G401 (cell line): ENCODE results near the gene CXCL11. TPM values are rescaled to one million over a fixed set of nuclear protein-coding genes. Genes with fewer than 3 reads are reported as not detected.
"Not testable (repeated sequence)": the region's sequence is repeated elsewhere in the genome, so short reads cannot be mapped to it uniquely, and the experiment has no call there.

Source experiments
- DNase-seq: peaks from one replicate; pipeline ENCODE4 v3.0.0-alpha.2; 2015; ENCODE audit warnings: low spot score
- in situ Hi-C: cut with HindIII; loops from 2 replicates; pipeline ENCODE4 v1.10.0; 2016; ENCODE audit warnings: low sequenced_read_pairs, mixed read lengths
- total RNA-seq: library from RNA; depleted of rRNA; stranded (reverse); fragments of >200 nt; shearing (Covaris generic); gene quantifications from 2 replicates; pipeline ENCODE4 v1.2.3, GENCODE V29; 2014; rRNA removed

CXCL11 gene
- not detected in 2 replicates for total RNA-seq

GRCh38 chr4:76035799-76036380 is at the start of gene CXCL11:
Gene CXCL11 (minus strand): TSS chr4:76036070. CDS start chr4:76035987, 83 bp downstream.
- in situ Hi-C loops: no loop called here
- DNase-seq: no peak

GRCh38 chr4:76084542-76084941 is 48.7 kb upstream of the CXCL11 start:
- no peak for DNase-seq
- in situ Hi-C loops: no loop called here

DNA sequence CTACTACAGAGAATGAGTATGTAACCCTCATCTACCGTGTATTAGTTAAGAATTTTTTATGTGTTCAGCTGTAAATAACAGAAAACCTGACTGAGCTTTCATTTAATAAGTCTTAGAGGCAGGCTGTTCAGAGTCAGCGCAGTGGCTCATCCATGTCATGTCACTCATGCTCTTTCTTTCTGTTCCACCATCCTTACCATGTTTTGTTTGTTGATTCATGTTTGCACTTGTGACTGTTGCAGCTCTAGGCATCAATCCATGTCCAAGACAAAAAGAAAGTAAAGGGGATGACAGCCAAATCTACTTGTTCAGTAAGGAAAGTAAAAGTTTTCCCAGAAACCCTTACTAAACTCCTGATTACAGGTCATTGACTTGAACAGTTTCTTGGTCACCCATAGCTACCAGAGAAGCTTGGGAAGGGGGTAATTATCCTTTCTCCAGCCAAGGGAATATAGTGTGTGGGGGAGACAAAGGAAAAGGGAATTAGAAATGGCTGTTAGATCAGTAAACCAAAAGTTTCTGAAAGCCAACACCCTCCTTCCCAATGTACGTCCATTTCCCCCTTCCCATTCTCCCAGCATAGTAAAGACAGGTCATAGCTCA is 47.6 kb upstream of the CXCL11 start:
- no peak for DNase-seq
- in situ Hi-C loops: no loop called here

GRCh38 chr4:76078033-76078613 is 42.3 kb upstream of the CXCL11 start:
- DNase-seq: no peak
- in situ Hi-C loops: no loop called here

GRCh38 chr4:76074993-76075600 is 39.2 kb upstream of the CXCL11 start:
- in situ Hi-C loops: no loop called here
- peak; percentile 36 for DNase-seq

- peak; percentile 88 for DNase-seq
- in situ Hi-C loops: no loop called here
Observed at GRCh38 chr4:76074468-76074867, 38.6 kb upstream of the CXCL11 start, which contains the start of gene ART3. Gene ART3 (plus strand): TSS chr4:76074709. CDS start chr4:76075890, 1,181 bp downstream.

DNA sequence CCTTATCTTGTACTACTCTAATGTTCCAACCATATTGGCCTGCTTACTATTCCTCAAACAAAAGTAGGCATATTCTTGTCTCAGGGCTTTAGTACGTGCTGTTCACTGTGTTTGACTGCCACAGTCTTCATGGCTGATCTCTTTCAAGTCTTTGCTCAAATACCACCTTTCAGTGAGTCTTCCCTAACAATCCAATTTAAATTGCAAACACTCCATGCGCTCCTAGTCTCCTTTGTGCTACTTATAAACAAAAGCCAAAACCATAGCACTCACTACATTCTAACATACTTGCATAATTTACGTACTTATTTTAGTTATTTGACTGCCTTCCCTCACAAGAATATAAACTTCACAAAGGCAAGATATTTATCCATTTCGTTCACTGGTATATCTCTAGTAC is 36.9 kb upstream of the CXCL11 start:
- DNase-seq: no peak
- in situ Hi-C loops: no loop called here

- peak; percentile 74 for DNase-seq
- in situ Hi-C loops: no loop called here
Observed at GRCh38 chr4:76067652-76068286, 31.9 kb upstream of the CXCL11 start.

DNA sequence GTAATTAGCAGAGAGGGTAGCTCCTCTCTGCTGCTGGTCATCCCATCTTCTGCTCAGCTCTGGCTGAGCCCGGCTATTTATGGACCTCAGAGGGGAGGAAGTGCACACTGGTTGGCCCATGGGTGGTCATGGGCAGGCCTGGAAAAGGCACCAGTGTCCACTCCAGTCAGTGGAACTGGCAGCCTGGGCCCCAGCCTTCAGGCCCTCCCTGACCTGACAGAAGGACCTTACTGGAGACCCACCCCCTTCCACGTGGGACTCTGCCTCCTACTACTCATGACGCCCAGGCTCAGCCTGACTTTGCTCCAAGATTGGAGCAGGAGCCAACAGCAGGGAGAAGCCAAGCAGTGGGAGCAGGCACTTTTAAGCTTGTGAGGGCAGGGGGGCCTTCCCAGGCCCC is 30.7 kb upstream of the CXCL11 start:
- in situ Hi-C loops: no loop called here
- no peak for DNase-seq

DNA sequence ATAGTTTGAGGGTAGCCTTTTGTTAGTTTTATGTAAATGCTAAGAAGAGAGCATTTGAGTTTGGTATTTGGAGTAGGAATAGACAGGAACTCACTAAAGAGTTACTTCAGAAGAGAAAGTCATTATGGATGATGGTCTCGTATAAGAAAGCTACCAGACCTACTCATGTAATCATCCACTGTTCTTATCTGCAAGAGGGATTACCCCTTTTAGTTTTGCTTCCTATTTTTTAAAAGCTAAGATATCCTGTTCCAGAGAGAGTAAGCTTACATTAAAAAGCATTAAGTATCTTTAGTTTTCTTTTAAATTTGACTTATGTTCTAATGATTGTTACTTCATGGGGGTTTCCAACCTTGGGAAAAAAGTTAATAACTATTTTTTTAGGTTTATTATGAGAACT is 26.1 kb upstream of the CXCL11 start:
- in situ Hi-C loops: no loop called here
- DNase-seq: no peak

DNA sequence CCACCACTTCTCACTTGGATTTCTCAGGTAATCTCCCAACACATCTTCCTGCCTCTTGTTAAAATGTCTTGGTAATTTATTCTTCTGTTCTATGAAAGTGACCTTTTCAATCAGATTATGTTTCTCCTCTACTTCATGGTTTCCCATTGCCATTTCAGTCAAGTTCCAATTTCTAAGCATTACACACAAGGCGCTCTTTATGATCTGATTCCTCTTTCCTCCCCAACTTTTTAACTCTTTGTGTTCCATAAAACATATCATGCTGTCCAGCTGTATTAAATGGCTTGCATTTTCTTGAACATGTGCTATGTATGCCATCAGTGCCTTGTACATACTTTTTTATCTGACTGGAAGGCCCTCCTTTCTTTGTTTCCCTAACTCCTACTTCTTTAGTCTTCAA is 25.6 kb upstream of the CXCL11 start:
- in situ Hi-C loops: no loop called here
- no peak for DNase-seq

DNA sequence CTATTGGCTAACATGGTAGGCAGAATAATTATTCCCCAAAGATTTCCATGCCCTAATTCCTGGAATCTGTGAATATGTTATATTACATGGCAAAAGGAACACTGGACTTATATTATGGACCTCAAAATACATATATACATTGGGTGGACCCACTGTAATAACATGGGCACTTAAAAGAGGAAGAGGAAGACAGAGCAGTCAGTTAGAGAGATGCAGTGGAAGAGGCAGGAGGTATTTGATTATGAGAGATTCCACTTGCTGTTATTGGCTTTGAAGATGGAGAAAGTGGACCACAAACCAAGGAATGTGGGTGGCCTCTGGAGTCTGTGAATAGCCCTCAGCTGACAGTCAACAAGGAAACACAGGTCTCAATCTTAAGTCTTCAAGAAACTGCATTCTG is 24.6 kb upstream of the CXCL11 start:
- no peak for DNase-seq
- in situ Hi-C loops: no loop called here

DNA sequence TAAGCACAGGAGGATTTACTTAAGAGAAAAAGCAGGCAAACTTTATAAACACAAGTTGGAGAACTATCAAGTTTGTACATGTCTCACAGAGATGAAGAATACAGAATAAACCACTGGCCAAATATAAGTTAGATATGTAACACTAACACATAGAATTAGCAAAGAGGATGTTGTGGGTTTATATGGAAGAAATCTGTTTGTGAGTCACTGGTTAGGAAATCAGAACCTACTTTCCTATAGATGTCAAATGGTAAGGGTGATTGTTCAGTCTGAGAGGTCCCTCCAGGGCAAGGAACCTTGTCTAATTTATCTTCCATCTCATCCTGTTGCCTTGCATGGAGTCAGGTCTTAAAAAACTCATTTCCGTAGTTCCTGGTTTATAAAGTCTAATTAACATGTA is 23.9 kb upstream of the CXCL11 start:
- in situ Hi-C loops: no loop called here

DNA sequence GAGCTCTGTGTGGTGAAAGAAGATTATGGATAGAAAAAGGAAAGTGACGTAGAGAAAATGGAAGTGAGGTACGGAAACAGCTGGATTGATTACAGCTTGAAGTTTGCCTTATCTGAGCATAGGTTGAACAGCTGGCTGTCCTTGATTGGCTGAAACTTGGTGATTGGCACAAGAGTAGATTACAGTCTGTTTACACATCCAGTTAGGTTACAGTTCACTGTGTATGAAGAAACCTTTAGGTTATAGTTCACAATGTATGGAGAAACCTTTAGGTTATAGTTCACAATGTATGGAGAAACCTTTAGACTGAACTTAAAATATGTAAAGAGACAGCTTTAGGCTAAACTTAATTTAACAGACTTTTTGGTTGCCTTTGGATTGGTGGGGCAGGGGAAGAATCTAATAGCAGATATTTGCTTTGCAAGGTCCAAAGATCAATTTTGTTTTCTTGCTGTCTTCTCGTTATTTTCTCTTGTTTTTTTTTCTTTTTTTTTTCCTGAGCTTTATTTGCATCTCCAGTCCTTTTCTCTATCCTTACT is 23.1 kb upstream of the CXCL11 start:
- in situ Hi-C loops: no loop called here
- no peak for DNase-seq

More for the DNA sequence above, 23.9 kb upstream of the CXCL11 start:
- no peak for DNase-seq

DNA sequence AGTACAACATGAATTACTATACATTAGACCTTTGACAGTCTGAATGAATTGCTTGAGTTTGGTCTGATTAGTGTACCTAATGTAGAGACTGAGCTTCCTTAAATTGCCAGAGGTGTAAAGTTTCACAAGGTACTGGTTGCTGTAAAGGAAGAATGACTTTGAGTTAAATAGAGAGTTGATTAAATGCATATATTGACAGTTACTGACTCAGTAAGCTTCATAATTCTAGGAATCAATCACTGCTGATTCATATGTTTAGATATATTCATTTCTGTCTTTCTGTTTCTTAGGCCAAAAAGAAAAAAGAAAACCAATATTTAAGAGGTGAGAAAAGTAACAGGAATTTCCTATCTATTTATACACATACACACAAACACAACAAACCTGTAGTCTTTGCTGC is 22.4 kb upstream of the CXCL11 start:
- DNase-seq: no peak
- in situ Hi-C loops: no loop called here

DNA sequence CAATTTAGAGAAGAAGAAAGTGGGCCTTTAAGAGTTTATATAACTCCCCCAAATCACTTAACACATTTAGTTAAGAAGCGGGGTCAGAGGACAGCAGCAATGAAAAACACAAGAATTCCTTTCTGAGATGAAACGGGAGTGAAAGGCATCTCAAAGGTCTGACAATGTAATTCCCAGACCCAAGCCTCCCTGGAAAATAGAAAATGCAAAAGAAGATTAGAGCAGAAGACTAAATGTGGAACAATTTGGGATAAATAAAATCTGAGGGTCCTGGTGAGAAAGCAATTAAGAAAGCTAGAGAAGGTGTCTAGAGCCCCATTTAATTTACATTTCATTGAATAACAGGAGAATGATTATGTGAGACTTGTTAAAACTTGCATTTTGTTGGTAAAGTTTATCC is 19.6 kb upstream of the CXCL11 start:
- in situ Hi-C loops: no loop called here
- no peak for DNase-seq

DNA sequence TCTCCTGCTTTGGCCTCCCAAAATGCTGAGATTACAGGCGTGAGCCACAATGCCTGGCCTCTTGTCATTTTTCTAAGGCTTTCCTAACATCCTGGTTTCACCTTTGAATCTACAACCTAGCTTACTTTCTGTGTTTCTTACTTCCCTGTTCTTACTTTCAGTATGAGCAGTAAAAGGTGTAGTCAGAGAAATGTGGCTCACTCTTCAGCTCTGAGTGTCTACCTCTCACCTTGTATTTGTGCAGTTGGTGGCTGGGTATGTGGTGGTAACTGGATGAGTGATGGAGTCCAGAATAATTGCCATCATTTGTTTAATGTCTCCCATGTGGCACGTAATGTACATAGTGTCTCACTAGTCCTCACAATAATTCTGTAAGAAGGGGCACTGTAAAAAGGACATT is 19.1 kb upstream of the CXCL11 start:
- in situ Hi-C loops: no loop called here
- no peak for DNase-seq

- DNase-seq: no peak
- in situ Hi-C loops: no loop called here
Observed at GRCh38 chr4:76053730-76054129, 17.9 kb upstream of the CXCL11 start.

GRCh38 chr4:76050560-76051050 is 14.7 kb upstream of the CXCL11 start:
- in situ Hi-C loops, DNase-seq: not testable (repeated sequence)
